HG02623 (cell line): Measurements from ENCODE around the gene KISS1R.

Source experiments
- ATAC-seq: cut with Tn5 transposase; IDR thresholded peaks from one replicate; pipeline ENCODE4 v1.9.1; 2021; ENCODE audit warnings: moderate library complexity; ENCODE audit not compliant: unreplicated experiment

The KISS1R gene

GRCh38 chr19:966485-967088, 49.5 kb downstream of the KISS1R start:
- no peak for ATAC-seq
